Ishikawa (cell line): ENCODE measurements around the gene SPDYE3.

Experiments
- CEBPB ChIP-seq: IDR thresholded peaks from 2 replicates; pipeline ENCODE4 v1.6.1; 2012
- CREB1 ChIP-seq: IDR thresholded peaks from 2 replicates; pipeline ENCODE4 v1.6.1; 2012; ENCODE audit warnings: low read depth
- EGR1 ChIP-seq: IDR thresholded peaks from 2 replicates; pipeline ENCODE4 v1.6.1; 2012
- EP300 ChIP-seq: IDR thresholded peaks from 2 replicates; pipeline ENCODE4 v1.6.1; 2012; ENCODE audit warnings: borderline replicate concordance
- FOXM1 ChIP-seq: IDR thresholded peaks from 2 replicates; pipeline ENCODE4 v1.6.1; 2012; ENCODE audit warnings: low read depth, borderline replicate concordance
- MAX ChIP-seq: IDR thresholded peaks from 2 replicates; pipeline ENCODE4 v1.6.1; 2012
- NFIC ChIP-seq: IDR thresholded peaks from 2 replicates; pipeline ENCODE4 v1.6.1; 2012
- RAD21 ChIP-seq: IDR thresholded peaks from 2 replicates; pipeline ENCODE4 v1.6.1; 2012; ENCODE audit warnings: low read depth
- REST ChIP-seq: IDR thresholded peaks from 2 replicates; pipeline ENCODE4 v1.6.1; 2012; ENCODE audit warnings: low read depth, mild to moderate bottlenecking
- TAF1 ChIP-seq: IDR thresholded peaks from 2 replicates; pipeline ENCODE4 v1.6.1; 2012; ENCODE audit warnings: low read depth, mild to moderate bottlenecking
- TCF12 ChIP-seq: IDR thresholded peaks from 2 replicates; pipeline ENCODE4 v1.6.1; 2012; ENCODE audit warnings: low read depth
- TEAD4 ChIP-seq: IDR thresholded peaks from 2 replicates; pipeline ENCODE4 v1.6.1; 2012
- YY1 ChIP-seq: IDR thresholded peaks from 2 replicates; pipeline ENCODE4 v1.6.1; 2012; ENCODE audit warnings: low read depth
- ZBTB7A ChIP-seq: IDR thresholded peaks from 2 replicates; pipeline ENCODE4 v1.6.1; 2012; ENCODE audit warnings: low read depth
- TF ChIP-seq, protein P1 (sequence below): IDR thresholded peaks from 2 replicates; pipeline ENCODE4 v1.6.1; 2012

The SPDYE3 gene

GRCh38 chr7:100356416-100357068 is 49.0 kb downstream of the SPDYE3 start:
- TF ChIP-seq CREB1 (no peak), RAD21 (no peak), FOXM1 (no peak), TCF12 (no peak), MAX (no peak), EP300 (no peak), EGR1 (no peak), ZBTB7A (no peak), NFIC (no peak), TAF1 (no peak), REST (no peak)
- TF ChIP-seq, protein P1, sequence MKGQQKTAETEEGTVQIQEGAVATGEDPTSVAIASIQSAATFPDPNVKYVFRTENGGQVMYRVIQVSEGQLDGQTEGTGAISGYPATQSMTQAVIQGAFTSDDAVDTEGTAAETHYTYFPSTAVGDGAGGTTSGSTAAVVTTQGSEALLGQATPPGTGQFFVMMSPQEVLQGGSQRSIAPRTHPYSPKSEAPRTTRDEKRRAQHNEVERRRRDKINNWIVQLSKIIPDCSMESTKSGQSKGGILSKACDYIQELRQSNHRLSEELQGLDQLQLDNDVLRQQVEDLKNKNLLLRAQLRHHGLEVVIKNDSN: no peak

- TF ChIP-seq, protein P1: no peak
- TF ChIP-seq MAX (no peak), TAF1 (no peak), ZBTB7A (no peak), TEAD4 (no peak), YY1 (no peak), EGR1 (no peak), TCF12 (no peak)
Measured at GRCh38 chr7:100357131-100357561, 49.6 kb downstream of the SPDYE3 start.

DNA sequence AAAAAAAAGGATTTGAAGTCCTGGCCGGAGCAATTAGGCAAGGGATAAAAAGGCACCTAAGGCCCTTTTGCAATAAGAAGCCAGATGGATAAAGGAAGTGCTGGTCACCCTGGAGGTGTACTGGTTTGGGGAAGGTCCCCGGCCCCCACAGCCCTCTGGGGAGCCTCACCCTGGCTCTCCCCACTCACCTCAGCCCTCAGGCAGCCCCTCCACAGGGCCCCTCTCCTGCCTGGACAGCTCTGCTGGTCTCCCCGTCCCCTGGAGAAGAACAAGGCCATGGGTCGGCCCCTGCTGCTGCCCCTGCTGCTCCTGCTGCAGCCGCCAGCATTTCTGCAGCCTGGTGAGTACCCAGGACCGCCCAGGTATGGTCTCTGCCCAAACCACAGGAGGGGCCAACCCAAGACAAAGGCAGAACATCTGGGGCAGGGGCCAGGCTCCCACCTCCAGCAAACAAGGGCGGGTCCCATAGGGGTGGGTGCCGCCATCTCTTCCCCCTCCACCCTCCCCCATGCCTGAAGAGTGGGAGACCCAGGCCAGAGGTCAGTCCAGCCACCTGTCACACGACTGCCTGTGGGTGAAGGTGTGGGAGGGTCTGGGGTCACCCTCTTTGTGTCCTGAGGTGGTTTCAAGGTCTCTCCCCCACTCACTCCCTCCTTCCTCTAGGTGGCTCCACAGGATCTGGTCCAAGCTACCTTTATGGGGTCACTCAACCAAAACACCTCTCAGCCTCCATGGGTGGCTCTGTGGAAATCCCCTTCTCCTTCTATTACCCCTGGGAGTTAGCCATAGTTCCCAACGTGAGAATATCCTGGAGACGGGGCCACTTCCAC is 50.7 kb downstream of the SPDYE3 start, which contains the start of gene PILRB:
Gene PILRB (plus strand): TSS at position 91 of the 830 bp plus-strand sequence. CDS start 186 bp downstream, at position 277.
- no peak for TF ChIP-seq CREB1
- no peak for TF ChIP-seq EP300

DNA sequence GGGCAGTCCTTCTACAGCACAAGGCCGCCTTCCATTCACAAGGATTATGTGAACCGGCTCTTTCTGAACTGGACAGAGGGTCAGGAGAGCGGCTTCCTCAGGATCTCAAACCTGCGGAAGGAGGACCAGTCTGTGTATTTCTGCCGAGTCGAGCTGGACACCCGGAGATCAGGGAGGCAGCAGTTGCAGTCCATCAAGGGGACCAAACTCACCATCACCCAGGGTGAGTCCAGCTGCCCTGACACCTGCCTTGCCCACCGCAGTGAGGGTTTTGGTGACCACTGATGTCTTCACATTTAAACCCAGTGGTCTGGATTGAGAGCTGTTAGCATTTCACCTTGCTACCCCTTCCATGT is 51.3 kb downstream of the SPDYE3 start:
- TF ChIP-seq EGR1 (no peak), EP300 (no peak), ZBTB7A (no peak), CEBPB (no peak), REST (no peak), YY1 (no peak), MAX (no peak), CREB1 (no peak)
- TF ChIP-seq, protein P1: no peak

GRCh38 chr7:100360135-100360854 is 52.8 kb downstream of the SPDYE3 start:
- TF ChIP-seq, protein P1: no peak
- TF ChIP-seq CEBPB: no peak
- TF ChIP-seq REST: no peak
- no peak for TF ChIP-seq TEAD4
- no peak for TF ChIP-seq NFIC
- TF ChIP-seq EP300: no peak
- no peak for TF ChIP-seq TAF1
- no peak for TF ChIP-seq YY1
- no peak for TF ChIP-seq FOXM1
- no peak for TF ChIP-seq ZBTB7A
- no peak for TF ChIP-seq RAD21
- TF ChIP-seq EGR1: no peak
- TF ChIP-seq MAX: no peak
- TF ChIP-seq TCF12: no peak
- no peak for TF ChIP-seq CREB1
